ENCODE results near the gene TDRD12. TPM values are rescaled to one million over a fixed set of nuclear protein-coding genes. Genes with fewer than 3 reads are reported as not detected.

TDRD12 gene
- total RNA-seq, 2 experiments from 2014 or later, result 0.14 to 0.22 TPM

DNA sequence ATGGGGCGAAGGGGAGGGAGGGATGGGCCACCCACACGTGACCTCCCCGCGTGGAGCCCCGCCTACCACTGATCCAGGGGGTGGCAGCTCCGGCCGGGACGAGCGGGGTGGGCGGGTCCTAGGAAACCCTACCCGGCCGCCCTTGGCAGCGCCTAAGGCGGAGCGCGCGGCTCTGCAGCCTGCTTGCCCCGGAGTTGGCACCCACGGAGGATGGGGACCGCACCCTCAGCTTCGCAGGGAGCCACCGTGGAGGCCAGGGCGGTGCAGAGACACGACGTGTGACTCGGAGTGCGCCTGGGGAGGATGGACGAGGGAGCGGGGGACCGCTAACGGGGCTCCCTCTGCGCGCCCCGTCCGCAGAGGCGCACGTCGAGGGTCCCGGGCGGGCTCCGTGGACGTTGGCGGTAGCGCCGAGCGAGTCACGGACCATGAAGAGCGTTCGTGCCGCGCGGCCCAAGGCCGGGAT lies 43.8 kb upstream of the TDRD12 start, which contains the start of gene RGS9BP:
TSS of gene RGS9BP (plus strand) at position 129 of the 466 bp plus-strand sequence. CDS start 416 bp downstream, outside the sequence.
- intact Hi-C loops (cut with DNase I, micrococcal nuclease), result loop anchor here (1.0 to 10.0 kb wide), 8 partner anchors 15 to 409 kb away; partner anchors contain the start of genes DPY19L3 (in 1 of the 2), FAAP24 (in 1 of the 2), GPATCH1 (in 1 of the 2) and NUDT19 (in 1 of the 2)
- H3K4me3 ChIP-seq (ENCODE audit: low read length), result peak within 1 kb of the TSS; percentile 89
- POLR2A ChIA-PET, result interaction anchor here (0.6 to 3.9 kb wide), 17 partner anchors 10 to 696 kb away, joined by 3 to 58 read pairs (median 4); partner anchors contain the start of genes CEP89, DPY19L3, FAAP24 and NUDT19
- peak; percentile 27 for ATAC-seq (ENCODE audit: poor library complexity)
- peak within 1 kb of the TSS in 1 of 2 donors; percentile 80 for H3K27ac ChIP-seq (ENCODE audit: low read depth in 1 of 2, low read length in 2 of 2)
- CTCF ChIA-PET, result interaction anchor here (0.5 to 2.2 kb wide), 5 partner anchors 12 to 402 kb away, joined by 3 to 5 read pairs (median 3); partner anchors contain the start of genes NUDT19 and PDCD5
- peaks cover 48% of the 10 kb centered on the region for H3K4me1 ChIP-seq (ENCODE audit: insufficient read depth, low read length)
- H3K9me3 ChIP-seq (ENCODE audit: control insufficient read depth in 1 of 2, insufficient read depth in 1 of 2, low read length in 2 of 2), result no peaks in the 10 kb centered on the region
- Mint-ChIP-seq H3K4me1 (ENCODE audit: low read depth) (peaks cover 48% of the 10 kb centered on the region), H3K27ac (peak within 1 kb of the TSS; percentile 76), H3K9me3 (no peaks in the 10 kb centered on the region), H3K27me3 (peaks cover 8% of the 10 kb centered on the region), H3K36me3 (ENCODE audit: low read depth) (peaks cover 12% of the 10 kb centered on the region), H3K4me3 (peak within 1 kb of the TSS; percentile 95)
- H3K27me3 ChIP-seq (ENCODE audit: control insufficient read depth in 1 of 2, insufficient read depth in 2 of 2, low read length in 2 of 2), result peaks cover 14 to 21% of the 10 kb centered on the region in 2 experiments
- no peak for TF ChIP-seq CTCF (IDR thresholded peaks at IDR 0.05)
- no peaks in the 10 kb centered on the region for H3K36me3 ChIP-seq (ENCODE audit: insufficient read depth, low read length)
- peak; percentile 15 to 83 (median 53) for DNase-seq

DNA sequence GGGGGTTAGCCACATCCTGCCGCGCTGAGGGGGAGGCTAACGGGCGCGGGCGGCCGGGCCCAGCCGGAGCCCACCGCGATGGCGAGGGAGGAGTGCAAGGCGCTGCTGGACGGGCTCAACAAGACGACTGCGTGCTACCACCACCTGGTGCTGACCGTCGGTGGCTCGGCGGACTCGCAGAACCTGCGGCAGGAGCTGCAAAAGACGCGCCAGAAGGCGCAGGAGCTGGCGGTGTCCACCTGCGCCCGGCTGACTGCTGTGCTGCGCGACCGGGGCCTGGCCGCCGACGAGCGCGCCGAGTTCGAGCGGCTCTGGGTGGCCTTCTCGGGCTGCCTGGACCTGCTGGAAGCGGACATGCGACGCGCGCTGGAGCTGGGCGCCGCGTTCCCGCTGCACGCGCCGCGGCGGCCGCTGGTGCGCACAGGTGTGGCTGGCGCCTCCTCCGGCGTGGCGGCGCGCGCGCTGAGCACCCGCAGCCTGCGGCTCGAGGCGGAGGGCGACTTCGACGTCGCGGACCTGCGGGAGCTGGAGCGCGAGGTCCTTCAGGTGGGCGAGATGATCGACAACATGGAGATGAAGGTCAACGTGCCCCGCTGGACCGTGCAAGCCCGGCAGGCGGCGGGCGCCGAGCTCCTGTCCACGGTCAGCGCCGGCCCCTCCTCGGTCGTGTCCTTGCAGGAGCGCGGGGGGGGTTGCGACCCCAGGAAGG lies 43.2 kb upstream of the TDRD12 start:
- H3K27me3 ChIP-seq (ENCODE audit: control insufficient read depth in 1 of 2, insufficient read depth in 2 of 2, low read length in 2 of 2), result peaks cover 14 to 21% of the 10 kb centered on the region in 2 experiments
- DNase-seq, result peak in 7 of 14 experiments; percentile 10 to 73 (median 39)
- ChIA-PET CTCF (interaction anchor here (0.5 to 2.2 kb wide), 3 partner anchors 11 to 15 kb away, joined by 3 to 5 read pairs (median 3); partner anchors contain the start of gene NUDT19), POLR2A (interaction anchor here (0.6 to 3.9 kb wide), 9 partner anchors 15 to 500 kb away, joined by 3 to 58 read pairs (median 9); partner anchors contain the start of genes CEP89, FAAP24, NUDT19 and PDCD5)
- intact Hi-C loops (cut with DNase I, micrococcal nuclease), result loop anchor here (2.0 to 10.0 kb wide), 7 partner anchors 14 to 408 kb away; partner anchors contain the start of genes DPY19L3 (in 1 of the 2), GPATCH1 (in 1 of the 2), NUDT19 (in 1 of the 2) and PDCD5 (in 1 of the 2)
- no peak for TF ChIP-seq CTCF (IDR thresholded peaks at IDR 0.05)
- Mint-ChIP-seq H3K36me3 (ENCODE audit: low read depth) (peaks cover 12% of the 10 kb centered on the region), H3K27ac (no peak overlapping the region), H3K27me3 (peaks cover 8% of the 10 kb centered on the region), H3K4me3 (peak overlapping the region; percentile 95), H3K4me1 (ENCODE audit: low read depth) (peaks cover 43% of the 10 kb centered on the region), H3K9me3 (no peaks in the 10 kb centered on the region)
- H3K9me3 ChIP-seq (ENCODE audit: control insufficient read depth in 1 of 2, insufficient read depth in 1 of 2, low read length in 2 of 2), result no peaks in the 10 kb centered on the region
- no peaks in the 10 kb centered on the region for H3K36me3 ChIP-seq (ENCODE audit: insufficient read depth, low read length)
- H3K4me1 ChIP-seq (ENCODE audit: insufficient read depth, low read length), result peaks cover 48% of the 10 kb centered on the region
- ATAC-seq (ENCODE audit: poor library complexity), result no peak
- H3K27ac ChIP-seq (ENCODE audit: low read depth in 1 of 2, low read length in 2 of 2), result no peak overlapping the region
- H3K4me3 ChIP-seq (ENCODE audit: low read length), result peak overlapping the region; percentile 89

- H3K9me3 Mint-ChIP-seq, result no peaks in the 10 kb centered on the region
- CTCF ChIA-PET, result interaction anchor here (0.6 to 2.2 kb wide), 3 partner anchors 13 to 15 kb away, joined by 3 to 5 read pairs (median 3); partner anchors contain the start of gene NUDT19
- no peak overlapping the region for H3K27ac ChIP-seq (ENCODE audit: low read depth in 1 of 2, low read length in 2 of 2)
- intact Hi-C loops (cut with DNase I, micrococcal nuclease), result loop anchor here (2.0 to 10.0 kb wide), 7 partner anchors 14 to 408 kb away; partner anchors contain the start of genes DPY19L3 (in 1 of the 2), GPATCH1 (in 1 of the 2), NUDT19 (in 1 of the 2) and PDCD5 (in 1 of the 2)
- ATAC-seq (ENCODE audit: poor library complexity) (no peak), DNase-seq (no peak)
- H3K36me3 ChIP-seq (ENCODE audit: insufficient read depth, low read length), result no peaks in the 10 kb centered on the region
- H3K4me3 ChIP-seq (ENCODE audit: low read length), result no peak overlapping the region
- H3K4me1 ChIP-seq (ENCODE audit: insufficient read depth, low read length), result peaks cover 45% of the 10 kb centered on the region
- no peak for TF ChIP-seq CTCF (IDR thresholded peaks at IDR 0.05)
- no peaks in the 10 kb centered on the region for H3K9me3 ChIP-seq (ENCODE audit: control insufficient read depth in 1 of 2, insufficient read depth in 1 of 2, low read length in 2 of 2)
- H3K27me3 Mint-ChIP-seq, result peaks cover 8% of the 10 kb centered on the region
- no peak overlapping the region for H3K27ac Mint-ChIP-seq
- peaks cover 12% of the 10 kb centered on the region for H3K36me3 Mint-ChIP-seq (ENCODE audit: low read depth)
- POLR2A ChIA-PET, result interaction anchor here (1.0 to 3.9 kb wide), 5 partner anchors 14 to 500 kb away, joined by 3 to 58 read pairs (median 9); partner anchors contain the start of genes CEP89, NUDT19 and PDCD5
- peak overlapping the region; percentile 88 for H3K4me3 Mint-ChIP-seq
- peaks cover 37% of the 10 kb centered on the region for H3K4me1 Mint-ChIP-seq (ENCODE audit: low read depth)
- peaks cover 14 to 21% of the 10 kb centered on the region in 2 experiments for H3K27me3 ChIP-seq (ENCODE audit: control insufficient read depth in 1 of 2, insufficient read depth in 2 of 2, low read length in 2 of 2)
These were observed 42.6 kb upstream of the TDRD12 start for GRCh38 chr19:32676895-32677359.
